HG03175 (cell line): ENCODE results near the gene TESK1.
"Not testable (repeated sequence)": the region's sequence is repeated elsewhere in the genome, so short reads cannot be mapped to it uniquely, and the experiment has no call there.

Experiments
- ATAC-seq: cut with Tn5 transposase; IDR thresholded peaks from one replicate; pipeline ENCODE4 v1.9.1; 2021; ENCODE audit warnings: mild to moderate bottlenecking, moderate library complexity; ENCODE audit not compliant: unreplicated experiment

Gene TESK1

GRCh38 chr9:35643046-35643445 is 38.0 kb downstream of the TESK1 start:
- no peak for ATAC-seq

- not testable (repeated sequence) for ATAC-seq
These were observed 40.7 kb downstream of the TESK1 start for GRCh38 chr9:35645736-35646135.

GRCh38 chr9:35646153-35646532 is 41.1 kb downstream of the TESK1 start:
- ATAC-seq, result no peak

GRCh38 chr9:35646533-35647265 is 41.6 kb downstream of the TESK1 start:
- peak; percentile 88 for ATAC-seq

- ATAC-seq, result no peak
These were observed 44.6 kb downstream of the TESK1 start for GRCh38 chr9:35649431-35650340.

GRCh38 chr9:35650341-35651158 is 45.5 kb downstream of the TESK1 start, which contains the start of gene SIT1:
TSS of gene SIT1 (minus strand) at chr9:35650931. CDS start at chr9:35650853, 78 bp downstream.
- ATAC-seq, result no peak

GRCh38 chr9:35651956-35652828 is 47.1 kb downstream of the TESK1 start:
- ATAC-seq, result no peak

- no peak for ATAC-seq
These were observed 47.8 kb downstream of the TESK1 start for GRCh38 chr9:35652829-35653209.

- ATAC-seq, result no peak
These were observed 48.5 kb downstream of the TESK1 start for GRCh38 chr9:35653611-35654010.

- no peak for ATAC-seq
These were observed 51.3 kb downstream of the TESK1 start for GRCh38 chr9:35656348-35656747.

GRCh38 chr9:35656831-35657545 is 51.9 kb downstream of the TESK1 start:
- ATAC-seq, result no peak

GRCh38 chr9:35657546-35658136 is 52.6 kb downstream of the TESK1 start, which contains the start of gene RMRP:
TSS of gene RMRP (minus strand) at chr9:35658019.
- peak; percentile 86 for ATAC-seq

- peak; percentile 66 for ATAC-seq
These were observed 53.3 kb downstream of the TESK1 start, which contains the start of gene CCDC107 for GRCh38 chr9:35658137-35658967. TSS of gene CCDC107 (plus strand) at chr9:35658292. CDS start at chr9:35658380, 88 bp downstream.

GRCh38 chr9:35658968-35659220 is 53.8 kb downstream of the TESK1 start:
- no peak for ATAC-seq

GRCh38 chr9:35659340-35659739 is 54.3 kb downstream of the TESK1 start:
- ATAC-seq, result no peak
